ENCODE results near the gene FCGR3A. TPM values are rescaled to one million over a fixed set of nuclear protein-coding genes. Genes with fewer than 3 reads are reported as not detected.

FCGR3A gene
- polyA plus RNA-seq, 2 donors: 0.57 to 1.0 TPM

DNA sequence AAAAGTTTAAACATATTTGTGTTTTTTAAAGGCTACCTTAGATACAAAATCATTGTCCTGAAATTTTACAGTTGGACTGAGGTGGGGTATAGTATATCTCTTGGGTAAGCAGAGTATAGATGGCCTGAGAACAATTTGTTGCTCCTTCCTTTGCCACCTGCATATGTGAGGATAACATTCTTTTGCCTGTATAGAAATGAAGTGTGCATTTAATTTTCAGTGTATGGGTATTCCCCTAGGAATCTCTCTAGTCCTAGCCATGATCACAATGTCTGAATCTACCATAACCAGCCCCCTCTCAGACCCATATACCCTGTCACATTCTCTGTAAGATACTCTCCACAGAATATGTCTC, 46.2 kb downstream of the FCGR3A start:
- Histone ChIP-seq H3K36me3 (ENCODE audit: control insufficient read depth in 2 of 2, insufficient read depth in 2 of 2, low read length in 1 of 2) (no peaks in the 10 kb centered on the region), H3K4me3 (ENCODE audit: low read depth in 1 of 2, low read length in 2 of 2) (no peak overlapping the region), H3K27ac (ENCODE audit: low read depth in 2 of 2, low read length in 1 of 2) (no peak overlapping the region), H3K4me1 (ENCODE audit: control insufficient read depth in 2 of 2, insufficient read depth in 2 of 2, low read length in 1 of 2) (no peaks in the 10 kb centered on the region), H3K27me3 (ENCODE audit: control insufficient read depth in 1 of 2, insufficient read depth in 2 of 2, low read length in 2 of 2) (no peaks in the 10 kb centered on the region), H3K9me3 (ENCODE audit: control insufficient read depth in 2 of 2, insufficient read depth in 1 of 2, low read depth in 1 of 2, low read length in 1 of 2) (no peaks in the 10 kb centered on the region)

DNA sequence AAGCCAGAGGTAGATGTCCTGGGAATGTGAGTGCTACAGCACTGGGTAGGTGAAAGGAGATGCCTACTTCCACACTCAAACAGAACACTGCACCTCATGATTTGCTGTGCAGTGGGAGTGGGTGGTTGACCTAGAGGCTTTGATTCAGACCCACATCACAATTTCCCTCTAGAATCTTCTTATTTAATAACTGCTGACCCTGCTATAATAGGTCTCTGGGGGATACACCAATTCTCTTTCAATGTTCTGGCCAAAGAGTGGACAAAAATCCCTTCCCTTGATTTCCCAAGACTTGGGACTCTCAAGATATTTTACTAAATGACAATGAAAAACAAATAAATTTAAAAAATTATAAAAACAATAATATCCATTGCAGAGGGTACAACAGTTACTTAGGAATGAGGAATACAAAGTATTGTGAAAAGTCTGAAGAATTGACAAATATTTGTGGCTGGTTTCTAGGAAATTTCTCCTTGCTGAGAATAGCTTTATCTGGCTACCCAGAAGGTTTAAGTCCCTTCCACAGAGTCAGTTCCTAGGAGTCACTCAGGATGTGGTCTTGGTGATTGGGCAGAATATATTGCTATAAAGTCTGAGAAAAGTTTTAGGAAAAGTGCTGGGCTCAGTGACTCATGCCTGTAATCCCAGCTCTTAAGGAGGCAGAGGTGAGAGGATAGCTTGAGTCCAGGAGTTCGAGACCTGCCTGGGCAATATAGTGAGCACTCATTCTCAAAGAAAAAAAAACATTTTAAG, 46.8 kb downstream of the FCGR3A start:
- no peaks in the 10 kb centered on the region for H3K4me1 ChIP-seq (ENCODE audit: control insufficient read depth in 2 of 2, insufficient read depth in 2 of 2, low read length in 1 of 2)
- no peaks in the 10 kb centered on the region for H3K9me3 ChIP-seq (ENCODE audit: control insufficient read depth in 2 of 2, insufficient read depth in 1 of 2, low read depth in 1 of 2, low read length in 1 of 2)
- no peak overlapping the region for H3K27ac ChIP-seq (ENCODE audit: low read depth in 2 of 2, low read length in 1 of 2)
- H3K36me3 ChIP-seq (ENCODE audit: control insufficient read depth in 2 of 2, insufficient read depth in 2 of 2, low read length in 1 of 2): no peaks in the 10 kb centered on the region
- WGBS, 2 donors: 62 to 87% methylated on average over 1 of the region's 1 CpG
- H3K4me3 ChIP-seq (ENCODE audit: low read depth in 1 of 2, low read length in 2 of 2): no peak overlapping the region
- H3K27me3 ChIP-seq (ENCODE audit: control insufficient read depth in 1 of 2, insufficient read depth in 2 of 2, low read length in 2 of 2): no peaks in the 10 kb centered on the region

DNA sequence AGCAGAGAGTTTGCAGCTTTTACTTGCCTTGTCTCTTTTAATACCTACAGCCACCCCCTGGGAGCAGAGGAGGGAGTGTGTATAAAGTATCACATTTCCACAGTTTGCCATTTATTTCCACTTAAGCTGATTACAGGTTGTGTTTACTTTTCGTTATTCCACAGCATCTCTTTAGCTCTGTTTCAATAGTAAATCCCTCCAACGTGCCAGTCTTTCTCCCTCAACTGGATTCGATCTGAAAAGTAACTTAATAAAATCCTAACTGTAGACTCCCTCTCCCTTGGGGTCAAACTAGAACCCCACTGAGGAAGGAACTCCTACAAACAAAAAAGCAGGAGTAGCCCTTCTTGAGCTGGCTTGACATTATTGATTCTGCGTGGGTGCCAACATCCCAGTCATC, 47.4 kb downstream of the FCGR3A start:
- Histone ChIP-seq H3K27me3 (ENCODE audit: control insufficient read depth in 1 of 2, insufficient read depth in 2 of 2, low read length in 2 of 2) (no peaks in the 10 kb centered on the region), H3K36me3 (ENCODE audit: control insufficient read depth in 2 of 2, insufficient read depth in 2 of 2, low read length in 1 of 2) (no peaks in the 10 kb centered on the region)
- WGBS, 2 donors: 59 to 60% methylated on average over 4 of the region's 4 CpGs

DNA sequence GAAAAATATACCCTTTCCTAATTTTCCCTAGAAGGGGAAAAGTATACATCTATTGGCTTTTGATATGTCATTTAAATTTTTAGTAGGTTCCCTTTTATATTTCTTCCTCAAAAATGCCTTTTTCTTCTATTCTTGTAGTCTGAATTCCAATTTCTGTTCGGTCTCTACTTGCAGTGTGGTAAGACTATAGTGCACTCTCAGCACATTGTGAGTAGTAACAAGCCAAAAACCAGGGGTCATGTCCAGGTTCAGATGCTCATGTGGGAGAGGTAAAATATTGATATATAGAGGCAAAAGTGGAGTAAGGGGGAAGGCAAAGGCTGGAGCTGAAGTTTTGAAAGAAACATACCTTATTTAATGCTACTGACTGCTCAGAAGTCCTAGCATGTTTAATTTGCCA, 48.4 kb downstream of the FCGR3A start:
- Histone ChIP-seq H3K4me1 (ENCODE audit: control insufficient read depth in 2 of 2, insufficient read depth in 2 of 2, low read length in 1 of 2) (no peaks in the 10 kb centered on the region), H3K36me3 (ENCODE audit: control insufficient read depth in 2 of 2, insufficient read depth in 2 of 2, low read length in 1 of 2) (no peaks in the 10 kb centered on the region)
- WGBS, 2 donors: 89 to 93% methylated on average over 1 of the region's 1 CpG

More for the DNA sequence above, 47.4 kb downstream of the FCGR3A start:
- Histone ChIP-seq H3K27ac (ENCODE audit: low read depth in 2 of 2, low read length in 1 of 2) (no peak overlapping the region), H3K4me1 (ENCODE audit: control insufficient read depth in 2 of 2, insufficient read depth in 2 of 2, low read length in 1 of 2) (no peaks in the 10 kb centered on the region), H3K4me3 (ENCODE audit: low read depth in 1 of 2, low read length in 2 of 2) (no peak overlapping the region), H3K9me3 (ENCODE audit: control insufficient read depth in 2 of 2, insufficient read depth in 1 of 2, low read depth in 1 of 2, low read length in 1 of 2) (no peaks in the 10 kb centered on the region)

DNA sequence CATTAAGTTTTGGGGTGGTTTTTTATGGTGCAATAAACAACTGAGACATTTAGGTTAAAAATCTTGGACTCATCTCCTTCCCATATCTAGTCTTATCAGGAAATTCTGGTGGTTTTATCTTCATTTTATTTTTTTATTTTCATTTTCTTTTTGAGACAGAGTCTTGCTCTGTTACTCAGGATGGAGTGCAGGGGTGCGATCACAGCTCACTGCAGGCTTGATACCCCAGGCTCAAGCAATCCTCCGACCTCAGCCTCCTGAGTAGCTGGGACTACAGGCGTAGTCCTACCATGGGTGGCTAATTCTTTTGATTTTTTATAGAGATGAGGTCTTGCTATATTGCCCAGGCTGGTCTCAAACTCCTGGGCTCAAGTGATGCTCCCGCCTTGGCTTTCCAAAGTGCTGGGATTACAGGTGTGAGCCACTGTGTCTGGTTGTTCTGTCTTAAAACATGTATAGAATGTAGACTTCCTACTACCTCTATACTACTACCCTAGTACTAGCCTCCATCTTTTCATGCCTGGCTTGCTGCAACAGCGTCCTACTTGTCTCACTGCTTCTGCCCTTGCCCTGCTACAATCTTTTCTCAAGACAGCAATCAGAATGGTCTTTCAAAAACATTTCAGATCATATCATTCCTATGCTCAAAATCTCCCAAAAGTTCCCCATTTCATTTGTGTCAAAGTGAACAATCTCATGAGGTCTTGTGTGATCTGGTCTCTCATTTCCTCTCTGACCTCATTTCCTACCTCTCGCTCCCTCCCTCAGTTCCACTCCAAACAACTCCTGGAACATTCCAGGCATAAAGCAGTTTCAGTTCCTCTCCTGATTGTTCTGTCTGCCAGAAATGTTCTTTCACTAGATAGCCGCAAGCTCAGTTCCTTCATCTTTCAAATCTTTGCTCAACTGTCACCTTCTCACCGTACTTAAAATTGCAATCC, 50.2 kb downstream of the FCGR3A start:
- H3K36me3 ChIP-seq (ENCODE audit: control insufficient read depth in 2 of 2, insufficient read depth in 2 of 2, low read length in 1 of 2): no peaks in the 10 kb centered on the region
- H3K4me1 ChIP-seq (ENCODE audit: control insufficient read depth in 2 of 2, insufficient read depth in 2 of 2, low read length in 1 of 2): no peaks in the 10 kb centered on the region
- no peaks in the 10 kb centered on the region for H3K9me3 ChIP-seq (ENCODE audit: control insufficient read depth in 2 of 2, insufficient read depth in 1 of 2, low read depth in 1 of 2, low read length in 1 of 2)
- H3K27ac ChIP-seq (ENCODE audit: low read depth in 2 of 2, low read length in 1 of 2): no peak overlapping the region
- 78 to 79% methylated on average over 8 of the region's 8 CpGs for WGBS, 2 donors
- no peaks in the 10 kb centered on the region for H3K27me3 ChIP-seq (ENCODE audit: control insufficient read depth in 1 of 2, insufficient read depth in 2 of 2, low read length in 2 of 2)
- no peak overlapping the region for H3K4me3 ChIP-seq (ENCODE audit: low read depth in 1 of 2, low read length in 2 of 2)

More for the DNA sequence above, 48.4 kb downstream of the FCGR3A start:
- H3K9me3 ChIP-seq (ENCODE audit: control insufficient read depth in 2 of 2, insufficient read depth in 1 of 2, low read depth in 1 of 2, low read length in 1 of 2): no peaks in the 10 kb centered on the region
- H3K4me3 ChIP-seq (ENCODE audit: low read depth in 1 of 2, low read length in 2 of 2): no peak overlapping the region
- H3K27me3 ChIP-seq (ENCODE audit: control insufficient read depth in 1 of 2, insufficient read depth in 2 of 2, low read length in 2 of 2): no peaks in the 10 kb centered on the region
- H3K27ac ChIP-seq (ENCODE audit: low read depth in 2 of 2, low read length in 1 of 2): no peak overlapping the region

DNA sequence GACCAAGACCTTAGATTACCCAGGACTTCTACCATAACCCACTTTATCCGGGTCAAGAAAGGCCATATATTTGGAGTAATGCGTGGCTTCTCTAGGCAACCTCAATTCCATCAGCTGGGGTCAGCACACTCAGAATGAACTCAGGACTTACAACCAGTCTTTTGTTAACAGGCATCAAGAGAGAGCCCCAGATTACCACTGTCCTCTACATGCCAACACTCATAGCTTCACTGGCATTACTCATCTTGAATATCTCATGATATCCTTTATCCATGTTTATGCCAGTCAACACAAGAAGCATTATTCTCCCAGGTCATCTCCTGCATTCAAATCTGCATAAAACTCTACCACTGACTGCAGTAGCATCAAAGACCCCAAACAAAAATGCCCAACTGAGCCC, 51.0 kb downstream of the FCGR3A start:
- H3K27ac ChIP-seq (ENCODE audit: low read depth in 2 of 2, low read length in 1 of 2): no peak overlapping the region
- H3K9me3 ChIP-seq (ENCODE audit: control insufficient read depth in 2 of 2, insufficient read depth in 1 of 2, low read depth in 1 of 2, low read length in 1 of 2): no peaks in the 10 kb centered on the region
- no peaks in the 10 kb centered on the region for H3K27me3 ChIP-seq (ENCODE audit: control insufficient read depth in 1 of 2, insufficient read depth in 2 of 2, low read length in 2 of 2)
- no peaks in the 10 kb centered on the region for H3K4me1 ChIP-seq (ENCODE audit: control insufficient read depth in 2 of 2, insufficient read depth in 2 of 2, low read length in 1 of 2)
- no peaks in the 10 kb centered on the region for H3K36me3 ChIP-seq (ENCODE audit: control insufficient read depth in 2 of 2, insufficient read depth in 2 of 2, low read length in 1 of 2)
- WGBS, 2 donors: 88 to 95% methylated on average over 2 of the region's 2 CpGs
- no peak overlapping the region for H3K4me3 ChIP-seq (ENCODE audit: low read depth in 1 of 2, low read length in 2 of 2)

DNA sequence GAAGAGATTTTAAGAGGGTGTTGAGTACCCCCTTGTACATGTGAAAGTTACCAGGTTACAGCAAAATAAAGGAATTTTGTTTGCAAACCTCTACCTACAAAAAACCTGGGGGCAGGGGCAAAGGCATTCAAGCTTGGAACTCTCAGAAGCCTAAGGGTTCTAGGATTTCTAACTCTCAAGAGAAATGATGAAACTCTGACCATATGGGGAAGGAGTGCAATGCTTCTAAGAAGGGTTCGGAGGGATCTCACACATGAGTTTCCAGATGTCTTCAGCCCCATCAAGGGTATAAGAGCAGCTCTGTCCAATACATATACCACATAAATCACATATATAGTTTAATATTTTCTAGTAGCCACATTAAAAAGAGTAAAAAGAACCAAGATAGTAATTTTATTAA, 51.7 kb downstream of the FCGR3A start:
- no peak overlapping the region for H3K27ac ChIP-seq (ENCODE audit: low read depth in 2 of 2, low read length in 1 of 2)
- no peaks in the 10 kb centered on the region for H3K4me1 ChIP-seq (ENCODE audit: control insufficient read depth in 2 of 2, insufficient read depth in 2 of 2, low read length in 1 of 2)
- no peaks in the 10 kb centered on the region for H3K27me3 ChIP-seq (ENCODE audit: control insufficient read depth in 1 of 2, insufficient read depth in 2 of 2, low read length in 2 of 2)
- no peaks in the 10 kb centered on the region for H3K9me3 ChIP-seq (ENCODE audit: control insufficient read depth in 2 of 2, insufficient read depth in 1 of 2, low read depth in 1 of 2, low read length in 1 of 2)
- 90 to 91% methylated on average over 1 of the region's 1 CpG for WGBS, 2 donors
- no peak overlapping the region for H3K4me3 ChIP-seq (ENCODE audit: low read depth in 1 of 2, low read length in 2 of 2)
- H3K36me3 ChIP-seq (ENCODE audit: control insufficient read depth in 2 of 2, insufficient read depth in 2 of 2, low read length in 1 of 2): no peaks in the 10 kb centered on the region

DNA sequence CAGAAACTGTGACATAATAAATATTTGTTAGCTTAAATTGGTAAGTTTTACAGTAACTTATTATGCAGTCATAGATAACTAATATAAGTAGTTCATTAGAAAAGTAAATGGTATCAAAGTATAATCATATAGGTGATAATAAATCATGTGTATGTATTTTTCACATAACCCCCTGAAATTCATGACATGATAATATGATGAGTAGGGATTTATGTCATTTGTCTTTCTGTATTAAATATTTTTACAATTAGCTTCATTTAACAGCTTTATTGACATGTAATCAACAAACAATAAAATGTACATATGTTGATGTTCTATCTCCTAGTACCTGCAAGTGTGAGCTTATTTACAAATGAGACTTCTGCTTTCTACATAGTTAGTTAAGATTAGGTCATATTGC, 54.1 kb downstream of the FCGR3A start:
- H3K4me1 ChIP-seq (ENCODE audit: control insufficient read depth in 2 of 2, insufficient read depth in 2 of 2, low read length in 1 of 2): no peaks in the 10 kb centered on the region
- H3K4me3 ChIP-seq (ENCODE audit: low read depth in 1 of 2, low read length in 2 of 2): no peak overlapping the region
- H3K9me3 ChIP-seq (ENCODE audit: control insufficient read depth in 2 of 2, insufficient read depth in 1 of 2, low read depth in 1 of 2, low read length in 1 of 2): no peaks in the 10 kb centered on the region
- H3K27ac ChIP-seq (ENCODE audit: low read depth in 2 of 2, low read length in 1 of 2): no peak overlapping the region
- H3K36me3 ChIP-seq (ENCODE audit: control insufficient read depth in 2 of 2, insufficient read depth in 2 of 2, low read length in 1 of 2): no peaks in the 10 kb centered on the region
- H3K27me3 ChIP-seq (ENCODE audit: control insufficient read depth in 1 of 2, insufficient read depth in 2 of 2, low read length in 2 of 2): no peaks in the 10 kb centered on the region

DNA sequence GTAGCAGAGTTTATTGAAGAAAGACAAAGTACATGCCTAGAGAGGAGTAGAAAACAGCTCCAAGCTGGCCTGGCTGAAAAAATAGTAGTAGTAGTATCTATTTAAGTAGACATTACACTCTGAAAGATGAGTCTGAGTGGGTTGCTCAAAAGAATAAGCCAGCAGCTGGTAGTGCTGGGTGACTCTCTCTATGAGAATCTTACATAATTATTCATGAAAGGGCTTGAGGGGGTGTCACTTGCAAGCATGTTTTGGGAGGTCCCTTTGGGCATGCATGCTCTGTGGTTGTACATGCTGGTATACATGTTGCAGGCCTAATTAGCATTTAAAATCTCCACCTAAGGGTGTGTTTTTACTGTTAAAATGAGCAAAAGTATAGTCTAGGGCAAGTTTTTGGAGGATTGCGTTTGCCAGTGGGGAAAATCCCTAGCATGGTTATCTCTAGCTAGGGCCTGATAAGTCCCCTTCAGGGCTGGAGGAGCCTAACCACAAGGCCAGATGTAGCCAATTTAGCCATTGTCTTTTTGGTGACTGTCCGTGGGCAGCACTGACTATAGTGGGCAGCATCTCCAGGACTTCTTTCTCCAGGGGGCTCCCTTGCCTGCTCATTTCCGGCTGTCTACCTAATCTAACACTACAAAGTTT, 55.4 kb downstream of the FCGR3A start:
- Histone ChIP-seq H3K4me3 (ENCODE audit: low read depth in 1 of 2, low read length in 2 of 2) (no peak overlapping the region), H3K4me1 (ENCODE audit: control insufficient read depth in 2 of 2, insufficient read depth in 2 of 2, low read length in 1 of 2) (no peaks in the 10 kb centered on the region), H3K36me3 (ENCODE audit: control insufficient read depth in 2 of 2, insufficient read depth in 2 of 2, low read length in 1 of 2) (no peaks in the 10 kb centered on the region), H3K27me3 (ENCODE audit: control insufficient read depth in 1 of 2, insufficient read depth in 2 of 2, low read length in 2 of 2) (no peaks in the 10 kb centered on the region), H3K9me3 (ENCODE audit: control insufficient read depth in 2 of 2, insufficient read depth in 1 of 2, low read depth in 1 of 2, low read length in 1 of 2) (no peaks in the 10 kb centered on the region), H3K27ac (ENCODE audit: low read depth in 2 of 2, low read length in 1 of 2) (no peak overlapping the region)
- 53% methylated on average over 3 of the region's 3 CpGs for WGBS, 2 donors
